ENCODE measurements around the gene ERMN. TPM values are rescaled to one million over a fixed set of nuclear protein-coding genes. Genes with fewer than 3 reads are reported as not detected.
"Not testable (repeated sequence)": the region's sequence is repeated elsewhere in the genome, so short reads cannot be mapped to it uniquely, and the experiment has no call there.

The ERMN gene
- total RNA-seq, 1 experiment from 2014 or later, result not detected

- no peak overlapping the region for H3K4me3 ChIP-seq
- no peaks in the 10 kb centered on the region for H3K27me3 ChIP-seq (replicated peaks)
- H3K27ac ChIP-seq, result no peak overlapping the region
- no peaks in the 10 kb centered on the region for H3K9me3 ChIP-seq (replicated peaks)
- H3K4me1 ChIP-seq (replicated peaks), result peaks cover 5% of the 10 kb centered on the region; the same call in 1 of the 2 replicates
- H3K36me3 ChIP-seq, result no peaks in the 10 kb centered on the region
- DNase-seq (ENCODE audit: low read depth in 1 of 2, low spot score in 2 of 2), result no peak
These were observed 28.7 kb downstream of the ERMN start for GRCh38 chr2:157296958-157297357.

GRCh38 chr2:157296490-157296889, 29.1 kb downstream of the ERMN start:
- H3K27me3 ChIP-seq (replicated peaks), result no peaks in the 10 kb centered on the region
- H3K4me3 ChIP-seq, result no peak overlapping the region
- no peak for DNase-seq (ENCODE audit: low read depth in 1 of 2, low spot score in 2 of 2)
- no peaks in the 10 kb centered on the region for H3K9me3 ChIP-seq (replicated peaks)
- H3K27ac ChIP-seq, result no peak overlapping the region
- no peaks in the 10 kb centered on the region for H3K36me3 ChIP-seq
- peaks cover 5% of the 10 kb centered on the region; the same call in 1 of the 2 replicates for H3K4me1 ChIP-seq (replicated peaks)

GRCh38 chr2:157292853-157293252, 32.8 kb downstream of the ERMN start:
- Histone ChIP-seq H3K9me3 (replicated peaks) (no peaks in the 10 kb centered on the region), H3K27ac (no peak overlapping the region), H3K4me3 (no peak overlapping the region), H3K27me3 (replicated peaks) (no peaks in the 10 kb centered on the region), H3K36me3 (no peaks in the 10 kb centered on the region), H3K4me1 (replicated peaks) (peaks cover 6% of the 10 kb centered on the region)
- DNase-seq (ENCODE audit: low read depth in 1 of 2, low spot score in 2 of 2), result no peak

- Histone ChIP-seq H3K36me3 (no peaks in the 10 kb centered on the region), H3K4me1 (replicated peaks) (peaks cover 6% of the 10 kb centered on the region), H3K9me3 (replicated peaks) (no peaks in the 10 kb centered on the region), H3K4me3 (no peak overlapping the region), H3K27ac (no peak overlapping the region), H3K27me3 (replicated peaks) (no peaks in the 10 kb centered on the region)
- DNase-seq (ENCODE audit: low read depth in 1 of 2, low spot score in 2 of 2), result no peak
These were observed 34.6 kb downstream of the ERMN start for GRCh38 chr2:157291018-157291417.

- Histone ChIP-seq H3K27me3 (replicated peaks) (no peaks in the 10 kb centered on the region), H3K4me3 (no peak overlapping the region), H3K9me3 (replicated peaks) (no peaks in the 10 kb centered on the region), H3K36me3 (no peaks in the 10 kb centered on the region), H3K4me1 (replicated peaks) (peaks cover 6% of the 10 kb centered on the region), H3K27ac (no peak overlapping the region)
- DNase-seq (ENCODE audit: low read depth in 1 of 2, low spot score in 2 of 2), result no peak
These were observed 35.1 kb downstream of the ERMN start for GRCh38 chr2:157290525-157290924.

DNA sequence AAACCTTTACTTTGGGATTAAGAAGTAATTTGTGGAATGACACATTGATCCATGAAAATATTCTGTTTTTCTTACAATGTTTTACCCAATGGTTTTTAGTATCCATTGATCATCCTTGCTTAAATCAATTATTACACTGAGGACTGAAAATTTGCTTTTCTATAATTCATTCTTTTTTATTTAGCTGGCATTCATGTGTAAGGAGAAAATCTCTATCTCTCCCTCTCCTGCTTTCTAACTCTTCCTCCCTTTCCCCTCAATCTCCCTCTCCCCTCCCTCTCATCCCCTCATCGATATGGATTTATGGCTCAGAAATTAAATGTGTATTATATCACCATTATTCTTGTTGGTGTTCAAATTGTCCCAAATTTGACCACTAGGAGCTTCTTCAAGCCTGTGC, 38.5 kb downstream of the ERMN start:
- Histone ChIP-seq H3K36me3 (no peaks in the 10 kb centered on the region), H3K4me1 (replicated peaks) (peaks cover 6% of the 10 kb centered on the region), H3K27ac (no peak overlapping the region), H3K27me3 (replicated peaks) (no peaks in the 10 kb centered on the region), H3K4me3 (no peak overlapping the region), H3K9me3 (replicated peaks) (no peaks in the 10 kb centered on the region)
- no peak for DNase-seq (ENCODE audit: low read depth in 1 of 2, low spot score in 2 of 2)

DNA sequence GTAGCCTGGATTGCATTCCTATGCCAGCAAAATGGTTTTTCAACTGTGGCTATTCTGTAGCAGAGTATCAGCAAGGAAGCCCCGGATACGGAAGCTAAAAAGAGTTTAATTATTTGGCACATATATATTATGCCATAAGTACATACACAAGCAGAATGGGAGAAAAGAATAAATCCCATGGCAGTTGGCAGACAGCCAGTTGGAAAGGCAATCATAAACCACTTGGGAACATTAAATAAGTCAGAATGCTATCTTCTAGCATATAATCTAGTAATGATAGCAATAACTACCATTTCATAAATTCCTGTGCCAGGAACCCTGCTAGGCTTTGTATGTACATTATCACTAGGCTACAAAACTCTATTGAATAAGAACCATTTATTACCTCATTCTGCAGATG, 42.2 kb downstream of the ERMN start:
- H3K27me3 ChIP-seq (replicated peaks), result no peaks in the 10 kb centered on the region
- no peaks in the 10 kb centered on the region for H3K36me3 ChIP-seq
- DNase-seq (ENCODE audit: low read depth in 1 of 2, low spot score in 2 of 2), result no peak
- H3K4me1 ChIP-seq (replicated peaks), result no peaks in the 10 kb centered on the region
- H3K4me3 ChIP-seq, result no peak overlapping the region
- no peak overlapping the region for H3K27ac ChIP-seq
- H3K9me3 ChIP-seq (replicated peaks), result no peaks in the 10 kb centered on the region; the same call in 1 of the 2 replicates

DNA sequence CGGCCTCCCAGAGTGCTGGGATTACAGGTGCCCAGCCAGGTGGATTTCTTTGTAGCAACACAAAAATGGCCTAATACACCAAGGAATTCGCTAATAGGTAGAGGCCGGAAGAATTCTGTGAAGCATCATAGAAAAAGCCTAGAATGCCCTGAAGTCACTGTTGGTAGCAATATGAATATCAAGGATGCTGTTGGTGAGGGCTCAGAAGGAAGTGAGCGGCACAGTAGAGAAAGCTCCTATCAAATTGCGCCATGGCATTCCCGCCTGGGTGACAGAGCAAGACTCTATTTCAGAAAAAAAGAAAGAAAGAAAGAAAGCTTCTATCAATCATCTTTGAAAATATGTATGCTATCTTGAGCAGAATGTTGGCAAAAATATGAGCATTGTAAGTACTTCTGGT, 44.3 kb downstream of the ERMN start:
- DNase-seq (ENCODE audit: low read depth in 1 of 2, low spot score in 2 of 2), result no peak
- Histone ChIP-seq H3K9me3 (replicated peaks) (no peaks in the 10 kb centered on the region; the same call in 1 of the 2 replicates), H3K36me3 (no peaks in the 10 kb centered on the region), H3K27ac (no peak overlapping the region), H3K4me1 (replicated peaks) (no peaks in the 10 kb centered on the region), H3K4me3 (no peak overlapping the region), H3K27me3 (replicated peaks) (no peaks in the 10 kb centered on the region)

GRCh38 chr2:157279311-157279710, 46.3 kb downstream of the ERMN start:
- not testable (repeated sequence) for H3K36me3 ChIP-seq; H3K9me3 ChIP-seq (replicated peaks); H3K27me3 ChIP-seq (replicated peaks); H3K4me3 ChIP-seq; DNase-seq (ENCODE audit: low read depth in 1 of 2, low spot score in 2 of 2); H3K4me1 ChIP-seq (replicated peaks); H3K27ac ChIP-seq

DNA sequence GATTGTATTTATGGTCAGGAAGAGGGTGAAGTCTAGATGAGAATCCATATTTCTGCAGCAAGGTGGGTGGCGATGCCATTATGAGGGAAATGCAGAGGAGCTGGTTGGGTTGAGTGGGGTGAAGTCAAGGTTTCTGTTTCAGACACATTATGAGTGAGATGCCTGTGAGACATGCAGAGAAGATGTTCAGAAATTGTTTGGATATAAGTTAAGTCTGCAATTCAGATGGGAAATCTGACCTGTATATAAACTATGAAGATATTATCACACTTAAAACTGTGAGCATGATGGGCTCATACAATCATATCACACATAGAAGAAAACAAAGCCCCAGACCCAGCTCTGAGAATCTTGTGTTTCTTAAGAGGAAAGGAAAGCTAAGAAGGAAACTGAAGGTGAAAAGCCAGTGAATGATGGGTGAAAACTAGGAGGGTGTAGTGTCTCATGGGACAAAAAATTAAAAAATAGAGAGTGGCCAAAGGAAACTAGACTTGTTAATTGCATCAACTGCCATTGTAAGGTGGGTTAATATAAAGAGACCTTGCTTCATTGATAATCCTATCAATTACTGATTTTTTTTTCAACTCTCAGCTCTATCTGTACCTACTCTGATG, 53.9 kb downstream of the ERMN start:
- H3K36me3 ChIP-seq, result no peaks in the 10 kb centered on the region
- no peaks in the 10 kb centered on the region; the same call in 1 of the 2 replicates for H3K4me1 ChIP-seq (replicated peaks)
- H3K4me3 ChIP-seq, result no peak overlapping the region
- no peak overlapping the region for H3K27ac ChIP-seq
- no peaks in the 10 kb centered on the region; the same call in 1 of the 2 replicates for H3K9me3 ChIP-seq (replicated peaks)
- H3K27me3 ChIP-seq (replicated peaks), result no peaks in the 10 kb centered on the region
- no peak for DNase-seq (ENCODE audit: low read depth in 1 of 2, low spot score in 2 of 2)

DNA sequence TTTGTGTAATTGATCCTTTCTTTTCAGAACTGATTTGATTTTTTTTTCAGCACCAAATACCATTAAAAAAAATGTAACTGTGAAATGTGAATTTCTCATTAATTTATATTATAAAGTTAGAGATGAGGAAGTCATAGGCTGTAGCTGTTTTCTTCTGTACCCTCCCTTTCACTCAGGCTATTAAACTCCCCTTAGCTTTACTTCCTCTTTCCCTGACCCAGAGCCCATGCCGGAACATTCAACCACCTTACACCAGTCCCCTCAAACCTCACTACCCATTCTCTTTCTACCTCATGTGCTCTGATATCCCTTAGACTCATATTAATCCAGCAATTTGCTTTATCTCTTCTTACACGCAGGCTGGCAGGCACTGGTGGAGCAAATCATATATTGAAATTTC, 55.7 kb downstream of the ERMN start:
- Histone ChIP-seq H3K27ac (no peak overlapping the region), H3K4me1 (replicated peaks) (no peaks in the 10 kb centered on the region; the same call in 1 of the 2 replicates), H3K36me3 (no peaks in the 10 kb centered on the region), H3K27me3 (replicated peaks) (no peaks in the 10 kb centered on the region), H3K9me3 (replicated peaks) (no peaks in the 10 kb centered on the region; the same call in 1 of the 2 replicates), H3K4me3 (no peak overlapping the region)
- no peak for DNase-seq (ENCODE audit: low read depth in 1 of 2, low spot score in 2 of 2)

DNA sequence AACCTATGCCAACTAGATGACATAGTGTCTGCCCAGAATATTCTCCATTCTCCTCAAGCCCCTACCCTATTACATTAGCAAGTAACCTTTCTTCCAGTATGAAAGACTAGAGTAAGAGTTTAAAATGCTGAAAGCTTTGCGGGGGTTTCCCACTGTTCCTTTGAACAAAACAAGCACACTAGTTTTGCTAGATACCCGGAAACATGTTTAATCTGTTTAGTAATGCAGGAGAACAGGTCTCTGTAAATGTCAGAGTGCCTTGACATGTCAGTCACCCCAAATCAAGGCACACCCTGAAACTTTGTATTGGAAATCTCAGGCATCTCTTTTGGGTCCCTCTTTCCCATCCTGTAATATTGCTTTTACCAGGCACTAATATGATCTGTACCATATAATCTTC, 56.6 kb downstream of the ERMN start:
- peaks cover 4% of the 10 kb centered on the region for H3K4me1 ChIP-seq (replicated peaks)
- H3K9me3 ChIP-seq (replicated peaks), result no peaks in the 10 kb centered on the region; the same call in 1 of the 2 replicates
- no peak for DNase-seq (ENCODE audit: low read depth in 1 of 2, low spot score in 2 of 2)
- no peaks in the 10 kb centered on the region for H3K27me3 ChIP-seq (replicated peaks)
- H3K27ac ChIP-seq, result no peak overlapping the region
- no peaks in the 10 kb centered on the region for H3K36me3 ChIP-seq
- H3K4me3 ChIP-seq, result no peak overlapping the region
